SK-N-SH treated with all-trans-retinoic acid at 6 μM for 48 hours (cell line): ENCODE results near the gene MEX3A.

Experiments
- ARNTL ChIP-seq: fragments of 450-650 bp; formaldehyde crosslinking; IDR thresholded peaks from 2 replicates; pipeline ENCODE4 v1.5.0; 2020; ENCODE audit warnings: low read depth, mild to moderate bottlenecking, moderate library complexity, borderline replicate concordance
- TF ChIP-seq, protein P1 (sequence below): fragments of 250-450 bp; sonication (Bioruptor Pico); IDR thresholded peaks from 2 replicates; pipeline ENCODE4 v1.5.1; 2020; ENCODE audit warnings: low read depth, mild to moderate bottlenecking, moderate library complexity

DNA sequence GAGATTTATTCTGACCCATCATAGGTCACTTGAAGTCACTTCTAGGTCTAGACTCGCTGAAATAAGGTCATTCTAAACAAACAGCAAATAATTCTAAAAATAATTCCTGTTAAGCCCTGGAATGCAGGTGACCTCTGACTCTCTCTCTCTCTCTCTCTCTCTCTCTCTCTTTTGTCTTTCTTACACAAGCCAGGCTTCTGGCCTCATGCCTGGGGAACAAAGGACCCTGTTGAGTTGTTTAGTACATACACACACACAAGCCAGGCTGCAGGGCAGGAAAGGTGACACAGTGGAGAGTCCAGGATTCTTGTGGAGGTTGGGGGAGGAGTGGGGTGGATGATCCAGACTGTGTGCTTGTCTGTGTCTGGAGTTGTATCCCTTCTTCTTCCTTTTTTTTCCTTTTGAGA, 4.0 kb upstream of the MEX3A start:
- no peak for TF ChIP-seq ARNTL (CRISPR knock-in tag)
- TF ChIP-seq, protein P1, sequence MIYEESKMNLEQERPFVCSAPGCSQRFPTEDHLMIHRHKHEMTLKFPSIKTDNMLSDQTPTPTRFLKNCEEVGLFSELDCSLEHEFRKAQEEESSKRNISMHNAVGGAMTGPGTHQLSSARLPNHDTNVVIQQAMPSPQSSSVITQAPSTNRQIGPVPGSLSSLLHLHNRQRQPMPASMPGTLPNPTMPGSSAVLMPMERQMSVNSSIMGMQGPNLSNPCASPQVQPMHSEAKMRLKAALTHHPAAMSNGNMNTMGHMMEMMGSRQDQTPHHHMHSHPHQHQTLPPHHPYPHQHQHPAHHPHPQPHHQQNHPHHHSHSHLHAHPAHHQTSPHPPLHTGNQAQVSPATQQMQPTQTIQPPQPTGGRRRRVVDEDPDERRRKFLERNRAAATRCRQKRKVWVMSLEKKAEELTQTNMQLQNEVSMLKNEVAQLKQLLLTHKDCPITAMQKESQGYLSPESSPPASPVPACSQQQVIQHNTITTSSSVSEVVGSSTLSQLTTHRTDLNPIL (CRISPR knock-in tag) = no peak
